Measurements from ENCODE around the gene SEC16A.

DNA sequence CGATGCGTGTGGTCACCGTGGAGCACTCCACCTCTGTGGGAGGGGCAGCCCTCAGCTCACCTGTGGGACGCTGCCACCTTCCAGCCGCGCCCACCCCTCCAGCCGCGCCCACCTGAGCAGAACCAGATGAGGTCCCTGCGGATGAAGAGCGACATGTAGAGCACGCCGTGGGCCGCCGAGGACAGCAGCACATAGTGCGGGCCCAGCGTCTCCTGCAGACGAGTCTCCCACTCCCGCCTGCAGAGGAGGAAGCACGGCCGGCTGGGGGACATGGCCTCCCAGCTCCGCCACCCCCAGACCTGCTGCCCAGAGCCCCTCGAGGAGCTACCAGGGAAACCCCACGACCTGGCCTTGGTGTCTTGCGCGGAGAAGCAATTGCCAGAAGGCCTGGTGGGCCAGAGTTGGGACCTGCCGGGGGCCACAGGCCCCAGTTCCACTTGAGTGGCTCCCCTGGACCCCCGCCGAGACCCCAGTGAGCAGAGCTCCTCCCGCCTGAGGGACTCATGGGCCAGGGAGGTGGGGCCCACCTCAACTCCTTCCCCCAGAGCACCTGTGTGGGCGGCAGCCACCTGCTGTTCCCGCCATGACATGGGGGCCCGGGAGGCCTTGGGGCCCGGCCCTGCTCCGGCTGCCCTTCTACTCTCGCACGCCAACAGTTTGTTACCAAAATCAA lies 49.7 kb downstream of the SEC16A start:
- TF ChIP-seq POLR2AphosphoS5 (IDR thresholded peaks at IDR 0.05; ENCODE audit: low read depth, low read length) = no peak
- no peak for TF ChIP-seq SIN3A (IDR thresholded peaks at IDR 0.05; ENCODE audit: borderline replicate concordance, insufficient read depth, low read length)
- TF ChIP-seq, protein P1, sequence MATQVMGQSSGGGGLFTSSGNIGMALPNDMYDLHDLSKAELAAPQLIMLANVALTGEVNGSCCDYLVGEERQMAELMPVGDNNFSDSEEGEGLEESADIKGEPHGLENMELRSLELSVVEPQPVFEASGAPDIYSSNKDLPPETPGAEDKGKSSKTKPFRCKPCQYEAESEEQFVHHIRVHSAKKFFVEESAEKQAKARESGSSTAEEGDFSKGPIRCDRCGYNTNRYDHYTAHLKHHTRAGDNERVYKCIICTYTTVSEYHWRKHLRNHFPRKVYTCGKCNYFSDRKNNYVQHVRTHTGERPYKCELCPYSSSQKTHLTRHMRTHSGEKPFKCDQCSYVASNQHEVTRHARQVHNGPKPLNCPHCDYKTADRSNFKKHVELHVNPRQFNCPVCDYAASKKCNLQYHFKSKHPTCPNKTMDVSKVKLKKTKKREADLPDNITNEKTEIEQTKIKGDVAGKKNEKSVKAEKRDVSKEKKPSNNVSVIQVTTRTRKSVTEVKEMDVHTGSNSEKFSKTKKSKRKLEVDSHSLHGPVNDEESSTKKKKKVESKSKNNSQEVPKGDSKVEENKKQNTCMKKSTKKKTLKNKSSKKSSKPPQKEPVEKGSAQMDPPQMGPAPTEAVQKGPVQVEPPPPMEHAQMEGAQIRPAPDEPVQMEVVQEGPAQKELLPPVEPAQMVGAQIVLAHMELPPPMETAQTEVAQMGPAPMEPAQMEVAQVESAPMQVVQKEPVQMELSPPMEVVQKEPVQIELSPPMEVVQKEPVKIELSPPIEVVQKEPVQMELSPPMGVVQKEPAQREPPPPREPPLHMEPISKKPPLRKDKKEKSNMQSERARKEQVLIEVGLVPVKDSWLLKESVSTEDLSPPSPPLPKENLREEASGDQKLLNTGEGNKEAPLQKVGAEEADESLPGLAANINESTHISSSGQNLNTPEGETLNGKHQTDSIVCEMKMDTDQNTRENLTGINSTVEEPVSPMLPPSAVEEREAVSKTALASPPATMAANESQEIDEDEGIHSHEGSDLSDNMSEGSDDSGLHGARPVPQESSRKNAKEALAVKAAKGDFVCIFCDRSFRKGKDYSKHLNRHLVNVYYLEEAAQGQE (IDR thresholded peaks at IDR 0.05; ENCODE audit: insufficient read depth in 1 of 2, low read depth in 2 of 2, low read length in 2 of 2) = no peak
- no peak for TF ChIP-seq TAF1 (IDR thresholded peaks at IDR 0.05; ENCODE audit: borderline replicate concordance, insufficient read depth, low read length)

Measured in PFSK-1 (cell line).